Stimulated activated CD4-positive, alpha-beta T cell treated with anti-CD3 and anti-CD28 coated beads, TNF-alpha, amount 100 ng/mL, for 48 hours (primary cell): ENCODE measurements around the gene TP73.

Source experiments
- DNase-seq, 3 donors: peaks; one replicate each; pipeline ENCODE4 v3.0.0-alpha.2; 2020; ENCODE audit warnings: low read depth in 3 of 3

TP73 gene

DNA sequence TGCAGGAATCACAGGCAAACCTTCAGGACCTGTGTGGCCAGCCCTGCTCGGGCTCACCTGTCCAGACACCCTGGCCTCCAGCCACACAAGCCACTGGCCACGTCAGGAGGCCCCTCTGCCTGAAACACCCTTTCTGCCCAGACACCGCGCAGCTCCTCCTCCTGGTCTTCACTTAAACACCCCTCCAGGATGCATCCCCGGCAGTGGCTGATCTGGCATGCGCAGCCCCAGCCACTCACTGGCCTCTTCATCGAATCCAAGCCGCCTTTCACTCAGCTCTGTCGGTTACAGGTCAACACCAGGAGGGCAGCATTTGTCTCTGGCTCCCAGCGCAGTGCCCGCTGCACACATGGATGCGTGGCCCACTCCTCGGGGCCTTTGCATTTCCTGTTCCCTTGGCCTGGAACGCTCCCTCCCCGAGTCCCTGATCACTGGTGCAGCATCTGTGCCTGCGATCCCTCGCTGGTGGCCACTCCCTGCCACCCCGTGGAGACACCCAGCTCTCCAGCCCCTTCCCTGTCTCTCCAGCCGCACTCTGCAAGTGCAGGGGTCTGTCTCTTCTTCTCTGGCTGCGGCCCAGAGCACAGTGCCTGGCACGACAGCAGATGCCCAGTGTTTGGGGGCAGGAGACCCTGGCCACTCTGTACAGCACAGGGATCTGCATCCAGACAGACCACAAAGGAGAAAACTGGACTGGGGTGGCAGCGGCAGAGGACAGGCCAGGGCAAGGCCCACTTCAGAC is 18.1 kb upstream of the TP73 start:
- no peak for DNase-seq

DNA sequence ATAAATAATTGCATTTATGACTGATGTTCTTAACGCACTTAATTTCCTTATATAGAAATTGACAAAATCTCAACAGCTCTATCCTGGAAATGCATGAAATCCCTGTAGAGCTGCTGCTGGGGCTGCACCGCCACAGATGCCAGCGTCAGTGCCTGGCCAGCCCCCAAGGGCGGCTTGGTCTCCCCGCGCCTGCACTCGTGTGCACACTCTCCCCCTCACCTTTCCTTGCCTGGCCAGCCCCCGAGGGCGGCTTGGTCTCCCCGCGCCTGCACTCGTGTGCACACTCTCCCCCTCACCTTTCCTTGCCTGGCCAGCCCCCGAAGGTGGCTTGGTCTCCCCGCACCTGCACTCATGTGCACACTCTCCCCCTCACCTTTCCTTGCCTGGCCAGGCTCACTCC is 16.2 kb upstream of the TP73 start:
- DNase-seq: no peak

GRCh38 chr1:3636531-3636930 is 15.8 kb upstream of the TP73 start:
- no peak for DNase-seq

DNA sequence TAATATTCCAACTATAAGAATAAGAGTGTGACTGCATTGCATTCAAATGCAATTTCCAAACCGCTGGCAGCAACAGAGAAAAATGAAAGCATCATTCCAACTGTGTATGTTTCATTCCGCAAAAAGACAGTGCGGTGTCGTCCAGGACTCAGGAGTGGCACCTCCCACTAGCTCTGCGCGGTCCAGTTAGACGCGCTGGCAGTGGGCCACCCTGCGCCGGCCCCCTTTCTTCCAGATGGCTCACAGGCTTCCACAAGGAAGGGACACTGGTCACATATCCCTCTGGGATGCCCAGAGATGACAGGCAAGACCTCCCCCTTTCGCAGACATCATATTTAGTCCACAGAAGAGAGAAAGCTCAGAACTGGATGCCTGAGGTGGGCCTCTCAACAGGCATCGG is 14.3 kb upstream of the TP73 start:
- no peak for DNase-seq

GRCh38 chr1:3638676-3639075 is 13.6 kb upstream of the TP73 start:
- DNase-seq: no peak

DNA sequence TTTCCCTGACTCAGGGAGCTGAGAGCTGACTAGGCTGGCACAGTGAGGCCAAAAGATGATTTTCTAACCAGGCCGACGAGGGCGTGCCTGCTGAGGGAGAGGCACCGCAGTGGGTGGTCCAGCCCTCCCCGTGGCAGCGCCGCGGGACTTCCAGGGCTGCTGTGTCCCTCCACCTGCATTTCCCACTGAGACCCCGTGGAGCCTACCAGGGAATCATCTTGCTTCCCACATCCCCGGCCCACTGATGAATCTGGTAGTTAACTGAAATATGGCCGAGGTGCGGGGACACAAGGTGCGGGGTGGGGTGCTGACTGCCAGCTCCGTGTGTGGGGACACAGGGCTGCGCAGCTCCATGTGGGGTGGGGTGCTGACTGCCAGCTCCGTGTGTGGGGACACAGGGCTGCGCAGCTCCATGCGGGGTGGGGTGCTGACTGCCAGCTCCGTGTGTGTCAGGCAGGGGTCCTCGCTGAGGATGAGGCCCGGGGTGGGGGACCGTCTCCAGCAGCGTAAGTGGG is 12.9 kb upstream of the TP73 start:
- no peak for DNase-seq

DNA sequence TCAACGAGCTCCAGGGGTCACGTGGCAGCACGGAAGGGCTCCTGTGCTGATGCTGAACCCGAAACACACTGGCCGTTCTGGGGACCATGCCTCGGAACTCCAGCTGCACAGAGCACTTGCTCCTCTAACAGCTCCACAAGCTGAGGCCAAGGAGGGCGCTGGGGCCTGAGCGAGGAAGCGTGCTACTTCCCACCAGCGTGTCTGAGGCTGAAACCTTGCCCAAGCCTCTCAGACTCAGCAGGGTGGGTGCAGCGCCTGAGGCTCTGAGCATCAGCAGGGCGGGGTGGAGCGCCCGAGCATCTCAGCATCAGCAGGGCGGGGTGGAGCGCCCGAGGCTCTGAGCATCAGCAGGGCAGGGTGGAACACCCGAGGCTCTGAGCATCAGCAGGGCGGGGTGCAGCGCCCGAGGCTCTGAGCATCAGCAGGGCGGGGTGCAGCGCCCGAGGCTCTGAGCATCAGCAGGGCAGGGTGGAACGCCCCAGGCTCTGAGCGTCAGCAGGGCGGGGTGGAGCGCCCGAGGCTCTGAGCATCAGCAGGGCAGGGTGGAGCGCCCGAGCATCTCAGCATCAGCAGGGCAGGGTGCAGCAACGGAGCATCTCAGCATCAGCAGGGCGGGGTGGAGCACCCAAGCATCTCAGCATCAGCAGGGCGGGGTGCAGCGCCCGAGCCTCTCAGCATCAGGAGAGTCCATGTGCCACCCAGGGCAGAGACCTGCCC is 12.0 kb upstream of the TP73 start:
- no peak for DNase-seq

DNA sequence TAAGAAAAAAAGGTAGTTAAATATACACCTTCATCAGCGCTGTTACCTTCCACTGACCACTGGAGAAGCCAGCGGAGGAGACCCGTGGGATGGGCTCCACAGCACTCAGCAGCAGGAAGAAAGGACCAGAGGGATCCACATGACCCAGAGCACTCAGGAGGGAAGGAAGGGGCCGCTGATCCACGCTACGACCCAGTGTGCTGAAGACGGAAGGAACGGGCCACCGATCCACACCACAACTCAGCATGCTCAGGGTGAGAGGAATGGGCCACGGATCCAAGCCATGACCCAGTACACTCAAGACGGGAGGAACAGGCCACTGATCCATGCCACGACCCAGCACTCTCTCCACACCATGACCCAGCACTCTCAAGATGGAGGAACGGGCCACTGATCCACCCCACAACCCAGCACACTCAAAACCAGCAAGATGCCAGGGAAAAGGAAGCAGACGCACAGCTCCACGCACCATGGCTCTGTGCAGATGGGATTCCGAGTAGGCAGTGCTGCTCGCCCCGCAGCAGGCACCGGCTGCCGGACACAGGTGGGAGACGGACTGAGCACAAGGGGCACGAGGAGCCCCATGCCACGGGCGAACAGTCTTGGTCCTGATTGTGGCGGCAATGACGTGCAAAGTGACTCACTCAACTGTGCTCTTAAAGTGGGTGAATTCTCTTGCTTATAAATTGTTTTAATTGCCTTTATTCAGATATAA is 11.1 kb upstream of the TP73 start:
- DNase-seq: no peak

DNA sequence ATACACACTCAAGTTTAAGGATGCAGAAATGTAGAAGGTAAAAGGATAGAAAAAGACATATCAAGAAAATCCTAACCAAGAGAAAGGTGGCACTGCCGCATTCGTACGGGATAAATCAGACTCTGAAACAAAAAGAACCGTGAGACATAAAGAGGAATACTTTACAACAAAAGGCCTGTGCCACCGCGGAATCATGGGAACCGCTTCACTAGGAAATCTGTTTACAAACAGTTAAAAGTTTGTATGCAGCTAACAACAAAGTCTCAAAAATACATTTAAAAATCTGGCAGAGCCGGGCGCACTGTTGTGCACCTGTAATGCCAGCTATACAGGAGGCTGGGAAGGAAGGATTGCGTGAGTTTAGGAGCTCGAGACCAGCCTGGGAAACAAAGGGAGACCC is 10.5 kb upstream of the TP73 start:
- DNase-seq: no peak

- DNase-seq: no peak
These were observed 9.2 kb upstream of the TP73 start for GRCh38 chr1:3642919-3643675.

- no peak for DNase-seq
These were observed 8.0 kb upstream of the TP73 start for GRCh38 chr1:3644273-3644672.

- DNase-seq: no peak
These were observed 7.1 kb upstream of the TP73 start for GRCh38 chr1:3645247-3645646.

GRCh38 chr1:3645666-3646355 is 6.5 kb upstream of the TP73 start:
- DNase-seq: no peak

DNA sequence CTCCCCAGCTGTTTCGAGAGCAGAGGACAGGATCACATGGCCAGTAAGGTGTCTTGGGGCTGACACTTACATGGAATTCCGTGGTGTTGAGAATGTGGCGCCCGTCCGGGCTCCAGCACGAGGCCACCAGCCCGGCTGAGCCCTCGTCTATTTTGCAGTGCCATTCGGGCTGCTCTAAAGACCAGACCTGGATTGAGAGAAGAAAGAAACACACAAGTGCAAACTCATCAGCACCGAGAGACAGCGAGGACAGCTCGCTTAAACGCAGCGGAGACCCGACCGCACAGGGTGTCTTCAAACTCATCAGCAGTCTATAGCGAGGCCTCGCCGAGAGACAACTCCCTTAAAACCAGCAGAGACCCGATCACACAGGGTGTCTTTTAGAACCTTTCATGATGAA is 5.7 kb upstream of the TP73 start:
- DNase-seq: no peak

DNA sequence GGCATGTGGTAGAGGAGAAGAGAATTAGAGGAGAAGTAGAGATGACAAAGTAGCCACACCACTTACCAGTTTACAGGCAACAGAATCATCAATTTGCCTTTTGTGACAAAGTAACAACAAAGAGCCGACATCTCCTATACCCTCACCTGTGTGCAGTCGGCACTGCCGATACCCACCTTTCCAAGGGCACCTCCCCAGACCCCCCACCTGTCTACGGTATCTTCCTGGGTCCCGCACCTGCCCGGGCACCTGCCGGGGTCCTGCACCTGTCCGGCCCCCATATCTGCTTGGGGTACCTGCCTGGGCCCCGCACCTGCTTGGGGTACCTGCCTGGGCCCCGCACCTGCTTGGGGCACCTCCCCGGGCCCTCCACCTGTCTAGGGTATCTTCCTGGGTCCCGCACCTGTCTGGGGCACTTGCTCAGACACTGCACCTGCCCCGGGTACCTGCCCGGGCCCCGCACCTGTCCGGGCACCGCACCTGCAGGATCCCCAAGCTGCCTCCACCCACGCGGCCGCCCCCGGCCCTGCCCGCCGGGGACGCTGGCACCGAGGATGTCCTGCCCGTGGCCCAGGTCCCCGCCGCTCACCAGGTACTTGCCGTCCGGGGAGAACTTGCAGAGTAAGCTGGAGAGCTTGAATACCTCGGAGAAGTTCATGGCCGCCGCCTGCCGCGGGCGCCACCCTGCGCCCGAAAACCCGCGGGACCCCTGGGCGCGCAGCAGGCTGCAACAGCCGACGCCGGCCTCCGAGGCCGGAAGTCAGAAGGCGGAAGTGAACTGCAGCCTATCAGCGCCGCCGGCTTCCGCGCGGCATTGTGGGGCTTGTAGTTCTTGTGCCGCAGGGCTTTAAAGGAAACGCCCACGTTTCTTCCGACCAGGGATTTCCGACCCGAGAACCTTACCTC is 2.7 kb upstream of the TP73 start, which contains the start of gene WRAP73:
WRAP73 (minus strand) TSS at position 762 of the 906 bp plus-strand sequence; CDS start at position 658, 104 bp downstream.
- DNase-seq: peak; percentile 75 to 88 (median 86)

DNA sequence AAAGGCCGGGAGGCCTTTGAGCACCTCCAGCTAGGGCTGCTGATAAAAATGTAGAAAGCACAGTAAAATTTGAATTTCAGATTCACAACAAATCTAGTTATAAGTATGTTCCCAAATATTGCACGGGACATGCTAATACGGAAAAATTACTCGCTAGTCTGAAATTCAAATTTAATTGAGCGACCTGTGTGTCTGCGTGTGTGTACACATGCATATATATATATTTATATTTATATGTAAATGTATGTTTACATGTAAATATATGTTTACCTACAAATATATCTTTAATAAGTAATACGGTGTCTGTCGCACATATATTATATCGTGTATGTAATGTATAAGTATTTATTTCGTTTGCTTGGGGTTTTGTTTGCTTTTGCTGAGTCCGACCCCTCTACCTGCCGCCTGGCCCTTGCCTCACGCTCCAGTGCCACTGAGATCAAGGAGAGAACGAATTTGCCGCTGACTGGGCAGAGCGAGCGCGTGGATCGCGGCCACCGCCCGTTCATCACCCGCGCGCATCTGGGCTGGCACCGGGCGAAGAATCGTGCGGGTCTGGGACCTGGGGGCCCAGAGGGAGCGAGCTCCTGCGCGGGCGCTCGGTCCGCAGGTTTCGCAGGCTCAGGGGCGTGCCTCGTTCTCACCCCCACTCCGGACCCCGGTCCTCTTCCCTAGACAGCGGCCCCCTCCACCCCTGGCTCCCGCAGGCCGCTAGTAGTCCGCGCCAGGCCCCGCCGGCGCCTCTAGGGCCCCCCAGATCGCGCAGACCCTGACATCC is 1.9 kb upstream of the TP73 start:
- DNase-seq: no peak

- no peak for DNase-seq
These were observed 1.0 kb upstream of the TP73 start for GRCh38 chr1:3651026-3651929.
